Measurements from ENCODE around the gene VSIG10. TPM values are rescaled to one million over a fixed set of nuclear protein-coding genes. Genes with fewer than 3 reads are reported as not detected.
A peak's percentile ranks its signal among the peaks of the same experiment; 100 is the strongest.

The VSIG10 gene
- total RNA-seq, 1 experiment from 2014 or later: 10.9 TPM

- no peak for DNase-seq (ENCODE audit: unreplicated experiment)
- no peak for TF ChIP-seq CTCF (IDR thresholded peaks at IDR 0.05; ENCODE audit: unreplicated experiment)
- Mint-ChIP-seq H3K36me3 (ENCODE audit: insufficient read depth, unreplicated experiment) (peaks cover 5% of the 10 kb centered on the region), H3K4me1 (ENCODE audit: insufficient read depth, unreplicated experiment) (no peaks in the 10 kb centered on the region), H3K27ac (ENCODE audit: low read depth, unreplicated experiment) (no peak overlapping the region), H3K4me3 (ENCODE audit: unreplicated experiment) (no peak overlapping the region), H3K9me3 (ENCODE audit: unreplicated experiment) (no peaks in the 10 kb centered on the region), H3K27me3 (ENCODE audit: insufficient read depth, unreplicated experiment) (no peaks in the 10 kb centered on the region)
- intact Hi-C loops (cut with micrococcal nuclease): no loop called here
- ChIA-PET POLR2A (interaction anchor here (1.4 to 1.8 kb wide), 2 partner anchors 14 to 254 kb away, joined by 3 to 4 read pairs; partner anchors contain the start of gene PEBP1), CTCF (interaction anchor here (0.6 to 6.0 kb wide), 8 partner anchors 8 to 265 kb away, joined by 3 to 53 read pairs (median 6); partner anchors contain the start of gene SUDS3)
- BruUV-seq (replicated peaks): no TSS peak
Observed at GRCh38 chr12:118122264-118122663, 18.5 kb upstream of the VSIG10 start.

DNA sequence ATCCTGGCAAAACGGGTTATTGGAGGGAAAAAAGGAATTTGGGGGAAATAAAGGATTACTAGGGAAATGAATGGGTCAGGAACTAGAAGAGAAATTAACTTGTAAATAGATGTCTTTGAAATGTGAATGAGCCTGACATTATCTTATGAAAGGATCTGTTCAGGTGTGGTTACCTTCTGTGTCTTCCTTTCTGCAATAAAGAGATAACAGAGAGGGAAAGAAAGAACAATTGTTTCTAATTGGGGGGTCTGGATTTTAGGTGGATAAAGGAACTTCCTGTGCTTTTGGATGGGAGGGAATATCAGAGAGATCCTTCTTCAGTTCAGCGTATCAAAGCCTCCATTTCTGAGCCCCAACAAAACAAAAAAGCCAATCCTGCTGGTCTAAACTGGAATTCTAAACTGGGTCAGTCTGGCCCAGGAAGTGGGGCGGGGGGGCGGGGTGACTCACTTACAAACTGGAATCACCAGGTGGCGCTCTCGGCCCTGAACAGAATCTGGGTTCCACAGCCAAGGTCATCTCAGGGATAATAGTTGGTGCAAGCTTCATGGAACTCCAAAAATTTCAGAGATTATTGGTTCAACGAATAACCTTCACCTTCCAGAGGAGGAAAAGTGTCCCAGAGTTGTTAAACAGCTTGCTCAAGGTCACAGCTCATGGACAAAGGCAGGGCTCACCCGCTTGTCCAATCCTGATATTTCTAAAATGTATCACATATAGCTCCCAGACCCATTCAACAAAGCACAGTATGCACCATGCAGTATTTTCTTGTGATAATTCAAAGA, 17.0 kb upstream of the VSIG10 start:
- Mint-ChIP-seq H3K4me3 (ENCODE audit: unreplicated experiment) (no peak overlapping the region), H3K27me3 (ENCODE audit: insufficient read depth, unreplicated experiment) (no peaks in the 10 kb centered on the region), H3K36me3 (ENCODE audit: insufficient read depth, unreplicated experiment) (peaks cover 5% of the 10 kb centered on the region), H3K4me1 (ENCODE audit: insufficient read depth, unreplicated experiment) (peaks cover 5% of the 10 kb centered on the region), H3K9me3 (ENCODE audit: unreplicated experiment) (no peaks in the 10 kb centered on the region), H3K27ac (ENCODE audit: low read depth, unreplicated experiment) (peak overlapping the region; percentile 32)
- TF ChIP-seq CTCF (IDR thresholded peaks at IDR 0.05; ENCODE audit: unreplicated experiment): peak; percentile 78
- ChIA-PET CTCF (interaction anchor here (0.6 to 6.0 kb wide), 26 partner anchors 8 to 1475 kb away, joined by 3 to 53 read pairs (median 4); partner anchors contain the start of genes PEBP1, SUDS3, TAOK3 and VSIG10), POLR2A (interaction anchor here (0.6 to 2.2 kb wide), 8 partner anchors 11 to 255 kb away, joined by 3 to 15 read pairs (median 3); partner anchors contain the start of gene PEBP1)
- BruUV-seq (replicated peaks): TSS peak; percentile 79
- intact Hi-C loops (cut with micrococcal nuclease): loop anchor here (2.0 kb wide), 1 partner anchor 256 kb away; the partner anchor contains the start of gene SUDS3
- peak; percentile 78 for DNase-seq (ENCODE audit: unreplicated experiment)

- no peak overlapping the region for H3K27ac Mint-ChIP-seq (ENCODE audit: low read depth, unreplicated experiment)
- H3K36me3 Mint-ChIP-seq (ENCODE audit: insufficient read depth, unreplicated experiment): peaks cover 12% of the 10 kb centered on the region
Observed at GRCh38 chr12:118119449-118119879, 15.7 kb upstream of the VSIG10 start.

More at GRCh38 chr12:118119449-118119879, 15.7 kb upstream of the VSIG10 start:
- ChIA-PET POLR2A (interaction anchor here (1.2 kb wide), 1 partner anchor 9 kb away, joined by 3 read pairs; no protein-coding TSS in a partner anchor), CTCF (interaction anchor here (0.6 to 6.0 kb wide), 11 partner anchors 10 to 257 kb away, joined by 3 to 53 read pairs (median 5); partner anchors contain the start of genes PEBP1 and SUDS3)
- no peak overlapping the region for H3K4me3 Mint-ChIP-seq (ENCODE audit: unreplicated experiment)
- H3K4me1 Mint-ChIP-seq (ENCODE audit: insufficient read depth, unreplicated experiment): peaks cover 8% of the 10 kb centered on the region
- H3K27me3 Mint-ChIP-seq (ENCODE audit: insufficient read depth, unreplicated experiment): no peaks in the 10 kb centered on the region
- no peak for TF ChIP-seq CTCF (IDR thresholded peaks at IDR 0.05; ENCODE audit: unreplicated experiment)
- no TSS peak for BruUV-seq (replicated peaks)
- DNase-seq (ENCODE audit: unreplicated experiment): no peak
- intact Hi-C loops (cut with micrococcal nuclease): no loop called here
- no peaks in the 10 kb centered on the region for H3K9me3 Mint-ChIP-seq (ENCODE audit: unreplicated experiment)
